Right ventricle myocardium superior (tissue), 1 donor: ENCODE data around the gene CFB. TPM values are rescaled to one million over a fixed set of nuclear protein-coding genes. Genes with fewer than 3 reads are reported as not detected.
"Not testable (repeated sequence)": the region's sequence is repeated elsewhere in the genome, so short reads cannot be mapped to it uniquely, and the experiment has no call there.

Source experiments
- ATAC-seq: fragments of 200-7000 bp; cut with Tn5 transposase; one replicate; pipeline ENCODE4 v1.9.1; 2020; ENCODE audit warnings: mild to moderate bottlenecking; ENCODE audit not compliant: poor library complexity
- DNase-seq: peaks from one replicate; pipeline ENCODE4 v3.0.0-alpha.2; 2020
- intact Hi-C: fragments of 100-400 bp; cut with DNase I; formaldehyde crosslinking; loops from one replicate; pipeline ENCODE4 v1.11.2; 2022
- total RNA-seq: library from RNA; stranded (reverse); fragmentation: NEBNext Ultra II Directional; extraction: Animal tissue kit (Norgen Biotek cat#: 25700); gene quantifications from one replicate; pipeline ENCODE4 v1.2.1, GENCODE V29; 2021
- donor health status: DM: no; HTN: yes; CAD: no; lungs with severe emphysema.

Gene CFB
- total RNA-seq, 1 donor from 2014 or later: 5.5 TPM

- intact Hi-C loops: no loop called here
- DNase-seq (peak; percentile 22), ATAC-seq (no peak)
Measured at GRCh38 chr6:31966997-31967925, 21.4 kb downstream of the CFB start.

GRCh38 chr6:31967926-31968320 lies 22.0 kb downstream of the CFB start:
- DNase-seq (peak; percentile 8), ATAC-seq (no peak)
- intact Hi-C loops: no loop called here

DNA sequence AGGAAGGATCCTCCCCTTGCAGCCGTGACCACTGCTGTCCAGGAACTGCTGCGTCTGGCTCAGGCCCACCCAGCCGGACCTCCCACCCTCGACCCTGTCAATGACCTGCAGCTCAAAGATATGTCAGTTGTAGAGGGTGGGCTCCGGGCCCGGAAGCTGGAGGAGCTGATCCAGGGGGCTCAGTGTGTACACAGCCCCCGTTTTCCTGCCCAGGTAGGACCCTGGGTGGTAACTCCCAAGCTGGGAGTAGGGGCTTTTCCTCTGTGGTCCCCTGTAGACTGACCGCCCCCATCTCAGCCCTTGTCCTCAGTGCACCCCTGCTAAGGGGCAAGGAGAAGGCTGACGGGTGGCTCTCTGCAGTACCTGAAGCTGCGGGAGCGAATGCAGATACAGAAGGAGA lies 22.4 kb downstream of the CFB start:
- no peak for ATAC-seq
- DNase-seq: no peak
- intact Hi-C loops: no loop called here

DNA sequence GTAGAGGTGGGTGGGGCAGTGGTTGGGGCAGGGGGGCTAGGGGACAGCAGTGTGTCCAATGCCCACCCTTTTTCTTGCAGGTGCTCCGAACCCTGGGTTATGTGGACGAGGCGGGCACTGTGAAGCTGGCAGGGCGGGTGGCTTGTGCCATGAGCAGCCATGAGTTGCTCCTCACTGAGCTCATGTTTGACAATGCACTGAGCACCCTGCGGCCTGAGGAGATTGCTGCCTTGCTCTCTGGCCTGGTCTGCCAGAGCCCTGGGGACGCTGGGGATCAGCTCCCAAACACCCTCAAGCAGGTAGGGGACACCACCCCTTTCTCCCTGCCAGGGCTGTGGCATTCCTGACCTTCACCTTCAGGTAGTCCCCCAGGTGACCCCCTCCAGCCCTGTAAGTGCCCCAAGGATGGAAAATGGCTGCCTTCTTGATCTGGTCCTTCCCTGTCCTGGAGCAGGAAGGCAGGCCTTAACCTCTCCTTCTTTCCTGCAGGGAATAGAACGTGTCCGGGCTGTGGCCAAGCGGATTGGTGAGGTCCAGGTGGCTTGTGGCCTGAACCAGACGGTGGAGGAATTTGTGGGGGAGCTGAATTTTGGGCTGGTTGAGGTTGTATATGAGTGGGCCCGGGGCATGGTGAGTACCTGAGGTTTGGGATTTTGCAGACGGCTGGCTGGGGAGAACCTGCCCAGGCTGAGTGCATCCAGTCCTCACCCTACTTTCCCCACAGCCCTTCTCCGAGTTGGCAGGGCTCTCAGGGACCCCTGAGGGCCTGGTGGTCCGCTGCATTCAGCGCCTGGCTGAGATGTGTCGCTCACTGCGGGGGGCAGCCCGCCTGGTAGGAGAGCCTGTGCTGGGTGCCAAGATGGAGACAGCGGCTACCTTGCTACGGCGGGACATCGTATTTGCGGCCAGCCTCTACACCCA lies 23.2 kb downstream of the CFB start:
- intact Hi-C loops: no loop called here
- DNase-seq (no peak), ATAC-seq (no peak)

GRCh38 chr6:31969712-31970603 lies 24.1 kb downstream of the CFB start:
- no peak for DNase-seq
- intact Hi-C loops: no loop called here
- no peak for ATAC-seq

GRCh38 chr6:31970604-31971271 lies 24.8 kb downstream of the CFB start:
- DNase-seq: no peak
- ATAC-seq: no peak
- intact Hi-C loops: no loop called here

DNA sequence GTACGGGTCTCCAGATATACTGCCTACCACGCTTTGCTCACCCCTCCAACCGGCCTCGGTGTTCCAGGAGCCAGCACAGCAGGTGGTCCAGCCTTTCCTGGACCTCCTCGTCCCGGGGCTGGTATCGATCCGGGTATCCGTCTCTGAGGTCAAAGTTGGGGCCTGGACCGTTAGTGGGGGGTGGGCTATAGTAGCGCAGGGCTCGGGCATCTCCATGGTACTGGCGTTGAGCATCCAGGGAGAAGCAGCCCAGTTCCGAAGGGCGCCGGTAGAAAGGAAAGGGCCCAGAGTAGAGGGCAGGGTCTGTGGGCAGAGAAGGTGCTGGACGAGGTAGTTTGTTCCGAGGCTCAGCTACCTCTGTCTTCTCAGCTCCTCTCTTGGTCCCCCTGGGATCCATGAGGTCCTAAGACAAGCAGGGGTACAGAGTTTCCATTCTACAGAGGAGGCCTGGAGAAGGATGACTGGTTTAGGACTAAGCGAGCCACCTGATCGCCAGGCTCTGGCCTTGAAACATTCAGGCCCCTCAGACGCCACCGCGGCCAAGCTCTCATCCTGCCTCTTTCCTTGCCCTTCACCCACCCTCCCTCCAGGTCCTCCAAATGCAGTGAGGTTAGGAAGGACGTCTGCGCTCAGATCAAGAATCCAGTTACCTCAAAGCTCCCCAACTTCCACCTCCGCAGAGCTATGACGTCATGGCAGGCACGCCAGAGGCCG lies 25.5 kb downstream of the CFB start:
- ATAC-seq (no peak), DNase-seq (no peak)
- intact Hi-C loops: no loop called here

GRCh38 chr6:31971993-31972708 lies 26.3 kb downstream of the CFB start, which contains the start of gene DXO:
Gene DXO (minus strand): TSS chr6:31972138. CDS start chr6:31971675, 463 bp downstream.
- DNase-seq: peak; percentile 97
- intact Hi-C loops: no loop called here
- peak; percentile 97 for ATAC-seq

GRCh38 chr6:31972709-31973350 lies 26.9 kb downstream of the CFB start:
- ATAC-seq (no peak), DNase-seq (no peak)
- intact Hi-C loops: no loop called here

GRCh38 chr6:31976065-31976464 lies 30.2 kb downstream of the CFB start:
- intact Hi-C loops, ATAC-seq: not testable (repeated sequence)
- peak; percentile 27 for DNase-seq

GRCh38 chr6:31977816-31978431 lies 32.0 kb downstream of the CFB start:
- DNase-seq: peak; percentile 17
- ATAC-seq: no peak
- intact Hi-C loops: no loop called here

DNA sequence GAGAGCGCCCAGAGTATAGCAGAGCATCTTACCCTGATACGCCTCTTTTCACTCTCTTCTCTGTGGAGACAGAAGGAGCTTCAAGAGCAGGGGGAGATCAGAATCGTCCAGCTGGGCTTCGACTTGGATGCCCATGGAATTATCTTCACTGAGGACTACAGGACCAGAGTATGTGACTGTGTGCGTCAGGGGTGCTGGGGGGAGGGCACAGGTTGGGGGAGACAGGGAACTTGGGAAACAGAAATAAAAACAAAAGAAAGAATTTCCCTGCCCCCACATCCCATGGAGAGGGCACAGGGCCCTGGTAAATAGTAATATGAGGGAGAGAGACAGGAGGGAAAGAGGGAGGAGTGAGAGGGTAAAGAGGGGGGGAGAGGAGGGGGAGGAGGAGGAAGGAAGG lies 32.9 kb downstream of the CFB start:
- ATAC-seq: no peak
- intact Hi-C loops: no loop called here

DNA sequence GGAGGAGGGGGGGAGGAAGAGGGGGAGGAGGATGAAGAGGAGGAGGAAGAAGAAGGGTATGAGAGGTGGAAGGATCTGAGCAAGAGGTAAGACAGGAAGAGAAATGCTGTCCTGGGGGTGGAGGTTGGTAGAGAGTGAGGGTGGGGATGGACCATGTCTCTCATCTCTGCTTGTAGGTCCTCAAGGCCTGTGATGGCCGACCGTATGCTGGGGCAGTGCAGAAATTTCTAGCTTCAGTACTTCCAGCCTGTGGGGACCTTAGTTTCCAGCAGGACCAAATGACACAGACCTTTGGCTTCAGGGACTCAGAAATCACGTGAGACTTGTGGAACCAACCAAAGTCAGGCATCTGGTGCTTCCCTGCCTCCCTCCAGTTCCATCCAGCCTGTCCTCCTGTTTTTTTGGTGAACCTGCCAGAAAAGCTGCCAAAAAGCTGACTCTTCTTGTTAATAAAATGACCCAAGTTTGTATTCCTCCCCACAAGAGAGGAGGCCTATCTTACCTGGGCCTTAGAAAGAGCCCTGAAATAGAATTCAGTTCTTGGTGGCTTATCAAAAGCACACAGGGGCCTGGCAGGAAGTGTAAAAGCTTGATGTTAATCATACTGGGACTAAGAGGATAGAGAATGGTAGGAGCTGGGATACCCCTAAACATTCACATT lies 33.5 kb downstream of the CFB start:
- DNase-seq (no peak), ATAC-seq (no peak)
- intact Hi-C loops: no loop called here

More for the DNA sequence above, 32.9 kb downstream of the CFB start:
- DNase-seq: no peak

GRCh38 chr6:31980195-31980876 lies 34.4 kb downstream of the CFB start:
- DNase-seq, ATAC-seq, intact Hi-C loops: not testable (repeated sequence)

DNA sequence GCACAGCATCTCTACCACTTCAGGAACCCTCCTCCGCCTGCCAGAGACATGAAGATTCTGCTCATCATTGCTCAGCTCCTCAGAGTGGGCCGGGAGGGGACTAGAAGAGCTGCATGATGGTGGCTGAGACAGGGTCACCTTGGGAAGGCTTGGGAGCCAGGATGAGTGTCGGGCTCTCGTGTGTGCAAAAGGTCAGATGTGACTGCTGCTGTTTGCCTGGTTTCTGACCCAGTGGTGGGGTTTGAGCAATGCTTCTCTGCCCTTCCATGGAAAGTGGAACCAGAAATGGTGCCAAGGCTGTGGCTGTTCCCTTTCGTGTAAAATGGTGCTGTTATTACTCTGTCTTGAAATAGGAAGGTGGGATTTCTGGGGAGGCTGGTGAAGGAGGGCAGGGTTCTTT lies 35.1 kb downstream of the CFB start:
- DNase-seq, ATAC-seq, intact Hi-C loops: not testable (repeated sequence)
